Lower leg skin (tissue), 3 donors: ENCODE data around the gene PRRT1B.

Experiments
- CTCF ChIP-seq, 3 donors: fragments of 450-650 bp; IDR thresholded peaks; one replicate each; pipeline ENCODE4 v1.5.1; 2016; ENCODE audit warnings: antibody characterized with exemption in 3 of 3, mild to moderate bottlenecking in 3 of 3, moderate library complexity in 2 of 3
- POLR2A ChIP-seq, 2 donors: fragments of 450-650 bp; IDR thresholded peaks; one replicate each; pipeline ENCODE4 v1.6.1; 2016 to 2017; ENCODE audit warnings: antibody characterized with exemption in 2 of 2, mild to moderate bottlenecking in 1 of 2, moderate library complexity in 1 of 2

GRCh38 chr9:131554087-131554842 lies 8.9 kb downstream of the PRRT1B start:
- TF ChIP-seq CTCF (IDR thresholded peaks at IDR 0.05) (no peak), POLR2A (IDR thresholded peaks at IDR 0.05) (no peak)
